HG03280 (cell line): ENCODE data around the gene MAML1.
"Not testable (repeated sequence)": the region's sequence is repeated elsewhere in the genome, so short reads cannot be mapped to it uniquely, and the experiment has no call there.

Experiments used
- ATAC-seq: cut with Tn5 transposase; IDR thresholded peaks from one replicate; pipeline ENCODE4 v1.9.1; 2021; ENCODE audit warnings: mild to moderate bottlenecking, moderate library complexity; ENCODE audit not compliant: unreplicated experiment

MAML1 gene

GRCh38 chr5:179732412-179732917, at the start of gene MAML1:
Gene MAML1, plus strand, starts transcription at chr5:179732822. Its CDS starts 291 bp downstream, at chr5:179733113.
- ATAC-seq = peak; percentile 96

DNA sequence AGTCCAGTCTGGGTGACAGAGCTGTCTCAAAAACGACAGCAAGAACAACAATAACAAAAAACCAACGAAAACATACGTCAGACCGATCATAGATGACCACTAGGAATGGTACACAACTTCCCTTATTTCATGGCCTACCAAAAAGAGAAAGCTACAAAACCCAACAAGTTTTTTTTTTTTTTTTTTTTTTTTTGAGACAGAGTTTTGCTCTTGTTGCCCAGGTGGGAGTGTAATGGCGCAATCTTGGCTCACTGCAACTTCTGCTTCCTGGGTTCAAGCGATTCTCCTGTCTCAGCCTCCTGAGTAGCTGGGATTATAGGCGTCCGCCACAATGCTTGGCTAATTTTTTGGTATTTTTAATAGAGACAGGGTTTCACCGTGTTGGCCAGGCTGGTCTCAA, 43.4 kb upstream of the MAML1 start:
- ATAC-seq = not testable (repeated sequence)

GRCh38 chr5:179694561-179694960, 38.1 kb upstream of the MAML1 start:
- ATAC-seq = no peak

DNA sequence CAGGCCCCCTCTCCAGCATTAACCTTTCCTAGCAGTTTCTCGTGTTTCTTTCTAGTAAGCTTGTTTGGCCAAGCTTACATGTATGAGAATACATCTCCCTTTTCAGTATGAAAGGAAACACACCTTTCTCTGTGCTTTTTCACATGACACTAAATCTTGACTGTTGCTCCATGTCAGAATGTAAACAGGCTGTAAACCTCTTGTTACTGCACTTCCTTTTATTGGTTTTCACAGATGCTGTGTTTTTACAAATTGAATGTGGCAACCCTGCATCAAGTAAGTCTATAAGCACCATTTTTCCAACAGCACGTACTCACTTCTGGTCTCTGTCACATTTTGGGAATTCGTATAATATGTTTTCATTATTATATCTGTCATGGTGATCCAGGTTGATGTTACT, 36.0 kb upstream of the MAML1 start:
- ATAC-seq = no peak

GRCh38 chr5:179697108-179697507, 35.5 kb upstream of the MAML1 start:
- no peak for ATAC-seq

- not testable (repeated sequence) for ATAC-seq
Measured at GRCh38 chr5:179697543-179697942, 35.1 kb upstream of the MAML1 start.

DNA sequence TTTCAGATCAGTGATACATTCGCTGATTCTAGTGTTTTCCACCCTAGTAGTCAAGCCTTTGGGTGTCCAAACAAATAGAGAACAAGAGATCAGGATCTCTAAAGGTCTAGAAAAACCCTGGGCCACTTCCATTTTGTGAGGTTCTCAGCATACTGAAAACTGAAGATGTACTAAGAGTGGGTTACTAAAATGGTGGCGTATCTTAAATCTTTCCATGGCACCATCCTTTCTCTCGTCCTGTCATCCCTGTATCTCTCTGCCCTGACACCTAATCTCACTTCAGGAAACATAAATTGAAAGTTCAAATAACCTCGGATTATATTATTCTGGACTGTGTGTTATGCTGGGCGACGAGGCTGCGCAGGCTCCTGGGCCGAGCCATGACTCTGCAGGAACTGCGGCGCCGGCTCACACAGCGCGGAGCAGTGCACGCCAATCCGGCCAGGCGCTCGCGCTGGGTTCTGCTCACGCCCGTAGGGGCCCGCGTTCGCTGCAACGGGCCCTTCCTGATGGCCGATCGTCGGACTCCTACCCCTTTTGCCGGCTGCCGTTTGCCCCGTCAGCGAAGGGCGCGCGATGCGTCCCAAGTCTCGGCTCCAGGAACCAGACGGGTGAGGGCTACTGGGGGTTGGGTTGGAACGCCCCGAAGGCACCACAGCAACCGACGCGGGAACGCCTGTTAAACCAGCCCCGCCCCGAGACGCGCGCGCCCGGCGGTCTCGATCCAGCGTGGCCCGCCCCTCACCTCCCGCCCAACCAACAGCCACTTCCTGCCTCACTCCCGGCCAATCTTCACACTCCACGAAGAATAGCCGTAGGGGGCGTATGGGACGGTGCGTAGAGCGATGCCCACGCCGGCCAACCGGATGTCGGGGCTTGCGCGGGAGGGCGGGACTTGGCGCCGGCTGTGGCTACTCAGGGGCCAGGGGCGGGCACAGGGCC, 34.4 kb upstream of the MAML1 start:
- peak; percentile 91 for ATAC-seq

DNA sequence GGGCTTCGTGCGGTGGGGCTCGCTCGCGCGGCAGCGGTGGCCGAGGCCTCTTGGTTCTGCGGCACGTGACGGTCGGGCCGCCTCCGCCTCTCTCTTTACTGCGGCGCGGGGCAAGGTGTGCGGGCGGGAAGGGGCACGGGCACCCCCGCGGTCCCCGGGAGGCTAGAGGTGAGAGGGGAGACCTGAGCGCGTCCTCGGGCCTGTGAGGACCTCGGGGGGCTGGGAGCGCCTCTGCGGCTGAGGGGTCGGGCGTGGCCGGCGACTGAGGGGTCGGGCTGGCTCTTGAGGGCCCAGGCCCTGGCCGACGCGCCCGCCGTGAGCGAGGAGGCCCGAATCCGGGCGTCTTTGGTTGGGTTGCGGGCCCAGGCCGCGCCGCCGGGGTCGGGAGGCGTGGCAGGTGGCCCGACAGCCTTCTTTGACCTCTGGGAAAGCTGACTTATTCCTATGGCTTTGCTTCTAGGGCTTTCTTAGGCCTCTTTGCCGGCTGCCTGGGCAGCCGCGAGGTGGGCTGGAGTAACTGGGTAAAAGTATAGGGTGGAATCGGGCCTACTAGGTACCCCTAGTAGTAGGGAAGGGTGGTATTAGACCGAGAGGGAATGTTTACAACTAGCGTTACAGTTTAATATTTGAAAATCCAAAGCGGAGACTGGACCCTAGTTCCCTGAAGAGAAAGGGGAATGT, 33.5 kb upstream of the MAML1 start, which contains the start of gene CANX:
Gene CANX, plus strand, starts transcription at position 33 of the 681 bp plus-strand sequence. CDS start 6,715 bp downstream, outside the sequence.
- ATAC-seq = no peak

DNA sequence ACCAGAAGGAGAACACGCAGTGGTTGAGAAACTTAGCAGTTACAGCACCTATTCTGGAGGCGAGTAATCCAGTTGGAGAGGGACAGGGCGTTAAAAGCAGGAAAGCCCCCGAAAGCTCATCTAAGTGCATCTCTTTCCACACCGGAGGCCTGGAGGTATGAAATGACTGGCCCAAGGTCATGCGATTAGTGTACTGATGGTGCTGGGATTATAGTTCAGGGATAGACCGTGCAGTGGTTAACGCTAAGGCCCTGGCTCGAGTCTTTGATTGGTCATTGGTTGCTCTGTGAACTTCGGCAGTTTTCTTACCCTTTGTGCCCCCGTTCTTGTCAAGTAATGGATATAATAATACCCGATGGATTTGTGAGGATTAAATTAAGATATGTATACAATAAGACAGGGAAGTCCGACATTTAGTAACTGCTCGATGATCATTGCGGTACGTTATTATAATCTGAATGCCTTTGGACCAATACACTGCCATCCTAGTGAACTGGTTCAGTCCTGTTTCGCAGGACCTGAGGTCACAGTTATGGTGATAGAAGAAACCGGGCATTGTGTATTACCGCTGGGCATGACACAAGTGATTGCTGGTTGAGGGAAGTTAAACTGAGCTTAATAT, 32.9 kb upstream of the MAML1 start:
- ATAC-seq = no peak

- ATAC-seq = no peak
Measured at GRCh38 chr5:179700401-179700918, 32.2 kb upstream of the MAML1 start.

DNA sequence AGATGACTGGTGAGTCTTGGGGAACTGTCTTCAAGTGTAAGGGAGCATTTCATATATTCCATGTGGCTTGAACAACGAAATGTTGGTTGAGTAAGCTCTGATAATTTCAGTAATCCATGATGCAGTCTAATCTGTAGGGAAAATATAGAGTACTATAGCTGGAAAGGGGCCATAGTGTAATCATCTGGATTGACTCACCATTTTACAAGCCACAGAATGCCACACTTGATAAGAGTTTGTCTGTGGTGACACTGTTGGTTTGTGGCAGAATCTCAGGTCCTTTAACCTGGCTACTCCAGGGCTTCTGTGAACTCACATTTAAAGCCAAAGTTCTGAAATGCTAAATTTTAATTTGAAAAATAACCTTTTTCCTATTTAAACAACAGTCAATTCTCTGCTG, 16.3 kb upstream of the MAML1 start:
- no peak for ATAC-seq

- no peak for ATAC-seq
Measured at GRCh38 chr5:179720222-179720621, 12.4 kb upstream of the MAML1 start.

DNA sequence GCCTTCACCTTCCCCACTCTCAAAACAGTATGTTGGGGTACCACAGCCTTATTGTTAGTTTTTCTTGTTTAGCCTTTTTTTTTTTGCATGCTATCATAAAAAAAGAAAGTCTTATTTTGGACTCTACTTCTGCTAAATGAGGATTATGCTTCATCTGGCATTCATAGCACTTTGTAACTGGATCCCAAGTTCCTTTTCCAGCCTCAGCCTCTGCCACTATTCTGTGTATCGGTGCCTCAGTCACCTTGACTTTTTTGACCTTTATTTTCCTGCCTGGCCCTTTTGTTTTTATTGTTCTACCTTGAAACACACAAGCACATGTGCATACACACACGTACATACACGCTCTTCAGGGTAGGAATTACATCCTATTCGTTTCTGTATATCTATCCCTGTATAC, 8.5 kb upstream of the MAML1 start:
- no peak for ATAC-seq

- no peak for ATAC-seq
Measured at GRCh38 chr5:179727106-179727505, 5.5 kb upstream of the MAML1 start.

GRCh38 chr5:179729303-179729702, 3.3 kb upstream of the MAML1 start:
- no peak for ATAC-seq

DNA sequence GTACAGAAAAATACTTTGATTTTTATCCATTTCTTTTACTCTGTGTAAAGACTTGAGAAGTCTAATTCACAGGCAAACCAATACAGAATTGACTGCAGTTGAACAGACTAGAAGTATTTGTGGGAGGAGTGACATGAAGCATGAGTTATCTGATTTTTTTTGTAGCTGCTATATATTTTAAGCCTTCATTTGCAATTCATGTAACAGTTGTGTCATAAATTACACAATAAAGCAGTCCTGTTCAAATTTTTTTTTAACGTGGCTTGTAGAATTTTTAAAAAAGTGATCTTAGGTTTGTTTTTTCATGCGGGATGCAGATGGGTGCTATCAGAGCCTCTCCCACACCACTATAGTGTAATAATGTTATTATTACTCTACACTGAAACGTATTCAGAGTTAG, 2.9 kb upstream of the MAML1 start:
- no peak for ATAC-seq

DNA sequence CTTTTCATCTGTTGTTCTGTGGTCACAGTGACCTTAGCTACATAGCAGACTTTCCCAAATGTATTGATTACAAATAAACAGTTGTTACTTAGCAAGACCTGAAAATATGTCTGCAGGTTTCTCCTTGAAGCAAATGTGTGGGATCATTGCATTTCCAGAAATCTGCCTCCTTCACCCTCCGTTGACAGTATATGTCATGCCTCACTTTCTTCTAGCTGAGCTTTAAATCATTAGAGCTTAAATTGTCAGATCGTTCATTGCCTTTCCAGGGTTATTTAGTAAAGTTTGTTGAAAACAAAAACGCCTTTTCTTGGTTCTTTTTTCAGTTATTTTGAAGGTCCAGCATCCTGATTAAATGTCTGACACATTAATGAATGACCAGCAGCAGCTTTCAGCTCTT, 2.3 kb upstream of the MAML1 start:
- ATAC-seq = no peak

DNA sequence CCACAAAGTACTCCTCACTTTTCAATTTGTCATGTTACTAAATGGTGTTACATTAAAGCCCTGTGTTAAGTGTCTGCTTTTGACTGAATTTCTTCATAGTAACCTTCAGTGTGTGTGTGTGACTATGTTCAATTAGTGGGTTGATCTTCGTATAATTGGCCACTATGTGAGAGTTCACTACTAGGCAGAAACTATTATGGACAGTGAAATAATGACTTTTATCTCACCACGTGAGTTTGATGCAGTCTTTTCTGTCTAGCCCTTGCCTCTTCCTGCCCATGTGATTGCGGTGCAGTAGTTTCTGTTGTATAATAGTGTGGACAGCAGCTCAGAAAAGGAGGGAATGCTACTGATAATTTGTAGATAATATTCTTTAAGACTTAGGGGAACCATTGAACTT, 1.8 kb upstream of the MAML1 start:
- no peak for ATAC-seq

DNA sequence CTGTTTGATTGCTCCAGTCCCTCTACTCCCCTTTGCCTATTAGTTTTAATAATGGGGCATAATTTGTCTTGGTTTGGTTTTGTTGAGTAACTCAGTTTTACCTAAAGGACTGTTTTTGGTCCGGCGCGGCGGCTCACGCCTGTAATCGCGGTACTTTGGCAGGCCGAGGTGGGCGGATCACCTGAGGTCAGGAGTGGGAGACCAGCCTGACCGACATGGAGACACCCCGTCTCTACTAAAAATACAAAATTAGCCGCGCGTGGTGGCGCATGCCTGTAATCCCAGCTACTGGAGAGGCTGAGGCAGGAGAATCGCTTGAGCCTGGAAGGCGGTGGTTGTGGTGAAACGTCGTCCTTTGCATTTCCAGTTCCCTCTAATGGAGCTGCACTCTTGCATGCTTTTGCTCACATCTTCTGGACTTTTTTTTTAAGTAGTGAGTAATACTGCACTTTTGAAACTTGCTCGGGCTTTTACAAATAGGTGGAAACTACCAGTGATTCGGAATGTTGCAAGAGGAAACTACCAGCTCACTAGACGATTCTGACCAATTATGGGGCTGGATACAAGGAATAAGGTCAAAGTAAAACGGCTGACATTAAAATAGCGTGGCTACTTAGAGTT, 721 bp upstream of the MAML1 start:
- peak; percentile 9 for ATAC-seq

- ATAC-seq = peak; percentile 35
Measured at GRCh38 chr5:179732918-179733771, 523 bp downstream of the MAML1 start.
